ENCODE results near the gene TCP11.

TCP11 gene

GRCh38 chr6:35082733-35083403 lies 58.3 kb downstream of the TCP11 start:
- DNase-seq (ENCODE audit: low read depth in 2 of 3, low spot score in 1 of 3): no peak

- DNase-seq (ENCODE audit: low read depth in 2 of 3, low spot score in 1 of 3): no peak
These were observed 59.0 kb downstream of the TCP11 start for GRCh38 chr6:35082046-35082732.

GRCh38 chr6:35081426-35081851 lies 59.7 kb downstream of the TCP11 start:
- DNase-seq (ENCODE audit: low read depth in 2 of 3, low spot score in 1 of 3): no peak

- no peak for DNase-seq (ENCODE audit: low read depth in 2 of 3, low spot score in 1 of 3)
These were observed 60.2 kb downstream of the TCP11 start for GRCh38 chr6:35080821-35081425.

GRCh38 chr6:35080016-35080680 lies 61.0 kb downstream of the TCP11 start:
- no peak for DNase-seq (ENCODE audit: low read depth in 2 of 3, low spot score in 1 of 3)

GRCh38 chr6:35079311-35080000 lies 61.7 kb downstream of the TCP11 start:
- no peak for DNase-seq (ENCODE audit: low read depth in 2 of 3, low spot score in 1 of 3)

GRCh38 chr6:35078896-35079295 lies 62.2 kb downstream of the TCP11 start:
- no peak for DNase-seq (ENCODE audit: low read depth in 2 of 3, low spot score in 1 of 3)

- DNase-seq (ENCODE audit: low read depth in 2 of 3, low spot score in 1 of 3): no peak
These were observed 62.8 kb downstream of the TCP11 start for GRCh38 chr6:35078226-35078850.

- DNase-seq (ENCODE audit: low read depth in 2 of 3, low spot score in 1 of 3): no peak
These were observed 63.4 kb downstream of the TCP11 start for GRCh38 chr6:35077713-35078105.

- no peak for DNase-seq (ENCODE audit: low read depth in 2 of 3, low spot score in 1 of 3)
These were observed 64.0 kb downstream of the TCP11 start for GRCh38 chr6:35076997-35077712.

GRCh38 chr6:35073766-35074471 lies 67.2 kb downstream of the TCP11 start:
- no peak for DNase-seq (ENCODE audit: low read depth in 2 of 3, low spot score in 1 of 3)

GRCh38 chr6:35073211-35073610 lies 67.9 kb downstream of the TCP11 start:
- no peak for DNase-seq (ENCODE audit: low read depth in 2 of 3, low spot score in 1 of 3)

- DNase-seq (ENCODE audit: low read depth in 2 of 3, low spot score in 1 of 3): no peak
These were observed 68.5 kb downstream of the TCP11 start for GRCh38 chr6:35072698-35073055.

- DNase-seq (ENCODE audit: low read depth in 2 of 3, low spot score in 1 of 3): no peak
These were observed 69.0 kb downstream of the TCP11 start for GRCh38 chr6:35072051-35072697.

- no peak for DNase-seq (ENCODE audit: low read depth in 2 of 3, low spot score in 1 of 3)
These were observed 69.7 kb downstream of the TCP11 start for GRCh38 chr6:35071347-35071994.

- no peak for DNase-seq (ENCODE audit: low read depth in 2 of 3, low spot score in 1 of 3)
These were observed 71.0 kb downstream of the TCP11 start for GRCh38 chr6:35070111-35070510.

GRCh38 chr6:35069262-35069661 lies 71.9 kb downstream of the TCP11 start:
- no peak for DNase-seq (ENCODE audit: low read depth in 2 of 3, low spot score in 1 of 3)

- DNase-seq (ENCODE audit: low read depth in 2 of 3, low spot score in 1 of 3): no peak
These were observed 72.5 kb downstream of the TCP11 start for GRCh38 chr6:35068644-35069043.

GRCh38 chr6:35068206-35068605 lies 72.9 kb downstream of the TCP11 start:
- DNase-seq (ENCODE audit: low read depth in 2 of 3, low spot score in 1 of 3): no peak
